Measurements from ENCODE around the gene SHANK2. TPM values are rescaled to one million over a fixed set of nuclear protein-coding genes. Genes with fewer than 3 reads are reported as not detected.

SHANK2 gene
- total RNA-seq, 4 donors from 2014 or later, result 10.8 to 25.3 (median 15.6) TPM

DNA sequence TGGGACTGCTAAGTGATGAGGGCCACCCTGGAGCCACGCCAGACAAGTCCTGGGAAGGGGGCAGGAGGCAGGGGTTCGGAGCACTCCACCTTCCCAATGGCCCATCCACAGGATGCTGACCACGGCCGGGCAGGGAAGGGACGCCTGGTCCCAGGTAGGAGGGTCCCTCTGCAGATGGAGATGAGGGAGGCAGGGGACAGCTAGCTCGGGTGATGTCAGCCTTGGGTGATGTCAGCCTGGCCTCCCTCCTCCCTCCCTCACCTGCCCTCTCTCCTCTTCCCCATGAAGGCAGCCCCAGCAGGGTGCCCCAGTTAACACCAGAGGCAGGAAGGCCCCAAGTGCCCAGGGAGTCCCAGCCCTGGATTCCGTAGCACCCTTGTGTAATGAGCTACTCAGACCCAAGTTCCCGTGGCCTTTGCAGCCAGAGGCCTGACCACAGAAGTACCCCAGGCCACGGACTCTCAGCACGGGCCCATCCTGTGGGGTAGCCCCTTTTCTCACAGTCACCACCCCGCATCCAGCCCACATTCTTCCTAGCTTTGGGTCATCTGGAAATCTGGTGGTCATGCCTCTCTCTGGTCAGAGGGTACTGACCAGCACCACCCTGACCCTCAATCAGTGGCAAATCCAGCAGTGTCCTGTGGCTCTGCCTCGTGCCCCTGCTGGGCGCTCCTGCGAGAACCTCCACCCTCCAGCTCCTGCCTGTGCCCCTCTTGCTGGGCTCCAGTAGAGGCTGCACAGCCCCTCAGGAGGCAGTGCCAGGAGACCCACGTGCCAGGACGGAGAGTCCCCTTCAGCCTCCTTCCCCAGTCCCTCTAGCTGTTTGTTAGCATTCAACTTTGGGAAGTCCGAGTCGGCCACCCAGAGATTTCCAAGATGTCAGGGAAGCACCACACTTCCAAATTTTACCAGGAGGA lies 47.4 kb downstream of the SHANK2 start:
- peaks cover 0 to 43% (median 0%) of the 10 kb centered on the region in 4 donors for H3K27me3 ChIP-seq
- no peak overlapping the region for H3K4me3 ChIP-seq
- H3K27ac ChIP-seq (replicated peaks in 1 of 4), result no peak overlapping the region
- intact Hi-C loops (cut with DNase I), result no loop called here
- H3K36me3 ChIP-seq, result no peaks in the 10 kb centered on the region
- H3K9me3 ChIP-seq, result no peaks in the 10 kb centered on the region
- TF ChIP-seq POLR2A (IDR thresholded peaks at IDR 0.05; ENCODE audit: low read depth) (no peak), EP300 (IDR thresholded peaks at IDR 0.05) (no peak), POLR2AphosphoS5 (IDR thresholded peaks at IDR 0.05) (no peak)
- TF ChIP-seq, protein P1, sequence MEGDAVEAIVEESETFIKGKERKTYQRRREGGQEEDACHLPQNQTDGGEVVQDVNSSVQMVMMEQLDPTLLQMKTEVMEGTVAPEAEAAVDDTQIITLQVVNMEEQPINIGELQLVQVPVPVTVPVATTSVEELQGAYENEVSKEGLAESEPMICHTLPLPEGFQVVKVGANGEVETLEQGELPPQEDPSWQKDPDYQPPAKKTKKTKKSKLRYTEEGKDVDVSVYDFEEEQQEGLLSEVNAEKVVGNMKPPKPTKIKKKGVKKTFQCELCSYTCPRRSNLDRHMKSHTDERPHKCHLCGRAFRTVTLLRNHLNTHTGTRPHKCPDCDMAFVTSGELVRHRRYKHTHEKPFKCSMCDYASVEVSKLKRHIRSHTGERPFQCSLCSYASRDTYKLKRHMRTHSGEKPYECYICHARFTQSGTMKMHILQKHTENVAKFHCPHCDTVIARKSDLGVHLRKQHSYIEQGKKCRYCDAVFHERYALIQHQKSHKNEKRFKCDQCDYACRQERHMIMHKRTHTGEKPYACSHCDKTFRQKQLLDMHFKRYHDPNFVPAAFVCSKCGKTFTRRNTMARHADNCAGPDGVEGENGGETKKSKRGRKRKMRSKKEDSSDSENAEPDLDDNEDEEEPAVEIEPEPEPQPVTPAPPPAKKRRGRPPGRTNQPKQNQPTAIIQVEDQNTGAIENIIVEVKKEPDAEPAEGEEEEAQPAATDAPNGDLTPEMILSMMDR (IDR thresholded peaks at IDR 0.05), result no peak
- H3K4me1 ChIP-seq, result peaks cover 0 to 11% (median 10%) of the 10 kb centered on the region in 4 donors
- WGBS, result 70% methylated on average over 5 of the region's 18 CpGs
- no peak for DNase-seq (ENCODE audit: extremely low spot score)

DNA sequence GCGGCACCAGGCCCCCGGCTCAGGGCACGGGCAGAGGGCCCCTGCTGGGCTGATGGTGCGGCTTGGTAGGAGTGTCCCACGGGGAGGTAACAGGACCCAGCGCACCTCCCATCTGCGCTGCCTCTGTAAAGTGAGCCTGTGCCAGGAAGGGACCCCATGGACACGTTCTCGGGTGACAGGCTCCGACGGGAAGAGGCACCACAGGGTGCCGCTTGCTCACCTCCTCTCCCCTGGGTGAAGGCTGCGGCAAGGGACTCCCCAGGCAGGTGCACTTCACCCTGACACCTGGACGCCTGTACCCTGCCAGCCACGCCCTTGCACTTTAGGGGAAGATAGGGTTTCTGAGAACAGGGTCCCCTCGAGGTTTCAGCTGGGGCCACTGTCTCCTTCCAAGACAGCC lies 48.1 kb downstream of the SHANK2 start:
- intact Hi-C loops (cut with DNase I), result no loop called here
- no peaks in the 10 kb centered on the region for H3K36me3 ChIP-seq
- WGBS, result 94% methylated on average over 7 of the region's 16 CpGs
- no peak overlapping the region for H3K4me3 ChIP-seq
- H3K27me3 ChIP-seq, result peaks cover 0 to 39% (median 0%) of the 10 kb centered on the region in 4 donors
- DNase-seq (ENCODE audit: extremely low spot score), result no peak
- no peaks in the 10 kb centered on the region for H3K9me3 ChIP-seq
- TF ChIP-seq EP300 (IDR thresholded peaks at IDR 0.05) (no peak), POLR2A (IDR thresholded peaks at IDR 0.05; ENCODE audit: low read depth) (no peak), POLR2AphosphoS5 (IDR thresholded peaks at IDR 0.05) (no peak)
- TF ChIP-seq, protein P1 (IDR thresholded peaks at IDR 0.05), result no peak
- H3K27ac ChIP-seq (replicated peaks in 1 of 4), result no peak overlapping the region
- H3K4me1 ChIP-seq, result peaks cover 0 to 11% (median 10%) of the 10 kb centered on the region in 4 donors

DNA sequence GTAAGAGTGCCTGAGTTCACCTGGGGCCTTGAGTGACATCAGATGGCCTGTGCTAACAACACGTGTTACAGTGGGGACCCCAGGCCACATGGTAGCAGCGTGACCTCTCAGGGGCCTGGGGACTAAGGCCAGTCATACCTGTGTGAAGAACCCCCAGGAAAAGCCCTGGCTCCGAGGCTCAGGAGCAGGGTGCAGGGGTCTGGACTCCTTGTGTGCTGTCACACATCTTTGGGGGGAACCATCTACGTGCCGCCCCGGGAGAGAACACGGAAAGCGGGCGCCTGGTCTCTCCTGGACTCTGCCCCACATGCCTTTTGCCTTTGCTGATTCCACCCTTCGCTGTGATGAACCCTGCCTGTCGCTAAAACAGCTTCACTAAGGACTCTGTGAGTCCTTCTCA lies 48.7 kb downstream of the SHANK2 start:
- 79% methylated on average over 6 of the region's 11 CpGs for WGBS
- H3K4me1 ChIP-seq, result peaks cover 0 to 11% (median 10%) of the 10 kb centered on the region in 4 donors
- H3K4me3 ChIP-seq, result no peak overlapping the region
- H3K36me3 ChIP-seq, result no peaks in the 10 kb centered on the region
- H3K27me3 ChIP-seq, result peaks cover 0 to 37% (median 0%) of the 10 kb centered on the region in 4 donors
- TF ChIP-seq, protein P1 (IDR thresholded peaks at IDR 0.05), result no peak
- TF ChIP-seq POLR2A (IDR thresholded peaks at IDR 0.05; ENCODE audit: low read depth) (no peak), POLR2AphosphoS5 (IDR thresholded peaks at IDR 0.05) (no peak), EP300 (IDR thresholded peaks at IDR 0.05) (no peak)
- intact Hi-C loops (cut with DNase I), result no loop called here
- no peak for DNase-seq (ENCODE audit: extremely low spot score)
- H3K9me3 ChIP-seq, result no peaks in the 10 kb centered on the region
- H3K27ac ChIP-seq (replicated peaks in 1 of 4), result no peak overlapping the region

DNA sequence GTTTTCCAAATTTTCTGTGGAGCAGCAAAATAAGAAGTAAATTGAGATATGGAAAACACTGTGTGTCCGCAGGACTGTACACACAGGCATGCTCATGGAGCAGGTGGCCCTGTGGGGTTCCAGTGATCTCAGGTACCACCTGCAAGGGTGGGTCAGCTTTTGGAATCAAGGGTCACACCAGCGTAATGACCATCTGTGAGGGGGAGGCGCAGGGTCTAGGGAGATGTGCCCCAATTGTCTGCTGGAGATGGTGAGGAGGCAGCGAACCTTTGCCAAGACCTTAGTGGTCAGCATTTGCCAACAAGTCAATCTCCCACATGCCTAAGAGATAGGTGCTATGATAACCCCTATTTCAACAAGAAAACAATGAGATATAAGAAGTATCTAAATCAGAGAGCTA lies 49.4 kb downstream of the SHANK2 start:
- 100% methylated on average over 3 of the region's 4 CpGs for WGBS
- no peak overlapping the region for H3K4me3 ChIP-seq
- intact Hi-C loops (cut with DNase I), result no loop called here
- no peak for DNase-seq (ENCODE audit: extremely low spot score)
- no peak overlapping the region for H3K27ac ChIP-seq (replicated peaks in 1 of 4)
- H3K27me3 ChIP-seq, result peaks cover 0 to 35% (median 0%) of the 10 kb centered on the region in 4 donors
- H3K36me3 ChIP-seq, result no peaks in the 10 kb centered on the region
- H3K9me3 ChIP-seq, result no peaks in the 10 kb centered on the region
- peaks cover 0 to 11% (median 10%) of the 10 kb centered on the region in 4 donors for H3K4me1 ChIP-seq
- TF ChIP-seq, protein P1 (IDR thresholded peaks at IDR 0.05), result no peak
- TF ChIP-seq EP300 (IDR thresholded peaks at IDR 0.05) (no peak), POLR2AphosphoS5 (IDR thresholded peaks at IDR 0.05) (no peak), POLR2A (IDR thresholded peaks at IDR 0.05; ENCODE audit: low read depth) (no peak)
